ENCODE measurements around the gene TCFL5.

DNA sequence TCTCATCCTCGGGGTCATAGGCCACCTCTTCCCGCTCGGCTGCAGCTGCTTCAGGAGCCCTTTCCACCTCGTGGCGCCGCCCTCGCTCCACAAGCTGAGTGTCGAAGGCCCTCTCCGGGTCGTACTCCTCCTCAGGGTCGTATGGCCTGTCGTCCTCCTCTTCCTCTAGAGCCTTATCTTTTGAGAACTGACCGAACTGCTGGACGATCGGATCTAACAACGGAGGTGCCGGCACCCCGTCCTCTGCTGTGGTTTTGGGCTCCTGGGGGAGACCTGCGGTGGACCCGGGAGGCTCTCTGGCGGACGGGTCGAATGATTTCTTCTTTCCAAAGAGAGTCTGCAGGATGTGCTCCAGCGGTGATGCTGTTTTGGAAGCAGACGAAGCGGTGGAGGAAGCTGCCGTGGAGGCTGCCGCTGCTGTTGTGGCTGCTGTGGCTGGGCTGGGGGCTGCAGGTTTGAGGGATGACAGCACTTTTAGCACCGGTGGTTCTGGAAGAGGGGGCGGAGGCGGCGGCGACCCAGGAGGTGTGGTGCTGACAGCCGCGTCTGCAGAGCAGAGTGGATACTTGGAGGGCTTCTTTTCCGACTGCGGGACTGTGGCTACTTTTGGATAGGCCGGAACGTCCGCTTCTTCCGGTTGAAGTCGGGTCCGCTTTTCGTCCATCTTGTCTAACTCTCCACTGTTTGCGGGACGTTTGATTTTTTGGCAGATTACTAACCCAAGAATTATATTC lies 20.2 kb upstream of the TCFL5 start:
- TF ChIP-seq, protein P1, sequence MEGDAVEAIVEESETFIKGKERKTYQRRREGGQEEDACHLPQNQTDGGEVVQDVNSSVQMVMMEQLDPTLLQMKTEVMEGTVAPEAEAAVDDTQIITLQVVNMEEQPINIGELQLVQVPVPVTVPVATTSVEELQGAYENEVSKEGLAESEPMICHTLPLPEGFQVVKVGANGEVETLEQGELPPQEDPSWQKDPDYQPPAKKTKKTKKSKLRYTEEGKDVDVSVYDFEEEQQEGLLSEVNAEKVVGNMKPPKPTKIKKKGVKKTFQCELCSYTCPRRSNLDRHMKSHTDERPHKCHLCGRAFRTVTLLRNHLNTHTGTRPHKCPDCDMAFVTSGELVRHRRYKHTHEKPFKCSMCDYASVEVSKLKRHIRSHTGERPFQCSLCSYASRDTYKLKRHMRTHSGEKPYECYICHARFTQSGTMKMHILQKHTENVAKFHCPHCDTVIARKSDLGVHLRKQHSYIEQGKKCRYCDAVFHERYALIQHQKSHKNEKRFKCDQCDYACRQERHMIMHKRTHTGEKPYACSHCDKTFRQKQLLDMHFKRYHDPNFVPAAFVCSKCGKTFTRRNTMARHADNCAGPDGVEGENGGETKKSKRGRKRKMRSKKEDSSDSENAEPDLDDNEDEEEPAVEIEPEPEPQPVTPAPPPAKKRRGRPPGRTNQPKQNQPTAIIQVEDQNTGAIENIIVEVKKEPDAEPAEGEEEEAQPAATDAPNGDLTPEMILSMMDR (IDR thresholded peaks at IDR 0.05), result no peak
- no peak for TF ChIP-seq POLR2A (IDR thresholded peaks at IDR 0.05)

All from Peyer's patch (tissue), 4 donors.